Inferior parietal cortex (tissue), 1 donor: Measurements from ENCODE around the gene ATG4B.
A peak's percentile ranks its signal among the peaks of the same experiment; 100 is the strongest.

ENCODE experiments used
- DNase-seq: peaks from one replicate; pipeline ENCODE4 v3.0.0-alpha.2; 2016; ENCODE audit errors: extremely low spot score

ATG4B gene

GRCh38 chr2:241690202-241690717 is 52.8 kb downstream of the ATG4B start:
- no peak for DNase-seq

GRCh38 chr2:241692448-241692847 is 55.0 kb downstream of the ATG4B start:
- no peak for DNase-seq

GRCh38 chr2:241695651-241696050 is 58.2 kb downstream of the ATG4B start:
- DNase-seq = no peak

- DNase-seq = no peak
Observed at GRCh38 chr2:241701149-241701398, 63.6 kb downstream of the ATG4B start.

- peak; percentile 84 for DNase-seq
Observed at GRCh38 chr2:241701399-241702154, 64.1 kb downstream of the ATG4B start, which contains the start of gene ING5. ING5 (plus strand) TSS chr2:241702039; CDS start chr2:241702066, 27 bp downstream.

GRCh38 chr2:241702155-241703031 is 64.9 kb downstream of the ATG4B start:
- peak; percentile 50 for DNase-seq

GRCh38 chr2:241703032-241703604 is 65.6 kb downstream of the ATG4B start:
- DNase-seq = no peak

GRCh38 chr2:241706537-241706936 is 69.0 kb downstream of the ATG4B start:
- DNase-seq = no peak

GRCh38 chr2:241708879-241709278 is 71.4 kb downstream of the ATG4B start:
- DNase-seq = no peak

GRCh38 chr2:241719093-241719492 is 81.6 kb downstream of the ATG4B start:
- DNase-seq = no peak

- DNase-seq = no peak
Observed at GRCh38 chr2:241720099-241720498, 82.6 kb downstream of the ATG4B start.

- DNase-seq = no peak
Observed at GRCh38 chr2:241720560-241720959, 83.1 kb downstream of the ATG4B start.

GRCh38 chr2:241721852-241722251 is 84.4 kb downstream of the ATG4B start:
- no peak for DNase-seq

- no peak for DNase-seq
Observed at GRCh38 chr2:241722896-241723454, 85.5 kb downstream of the ATG4B start.
